ENCODE data around the gene SCYL1. TPM values are rescaled to one million over a fixed set of nuclear protein-coding genes. Genes with fewer than 3 reads are reported as not detected.

SCYL1 gene
- polyA plus RNA-seq, 2 donors, result 41.8 to 52.4 TPM

GRCh38 chr11:65500387-65501185 is 24.3 kb upstream of the SCYL1 start:
- WGBS, 2 donors, result 0% methylated on average over 20 of the region's 20 CpGs
- no peaks in the 10 kb centered on the region for H3K27me3 ChIP-seq (ENCODE audit: control insufficient read depth in 1 of 2, insufficient read depth in 2 of 2, low read length in 2 of 2)
- peaks cover 3 to 15% of the 10 kb centered on the region in 2 donors for H3K36me3 ChIP-seq (ENCODE audit: control insufficient read depth in 2 of 2, insufficient read depth in 2 of 2, low read length in 1 of 2)
- H3K27ac ChIP-seq (ENCODE audit: low read depth in 2 of 2, low read length in 1 of 2), result peak overlapping the region; percentile 96 to 100
- H3K4me1 ChIP-seq (ENCODE audit: control insufficient read depth in 2 of 2, insufficient read depth in 2 of 2, low read length in 1 of 2), result no peaks in the 10 kb centered on the region
- H3K9me3 ChIP-seq (ENCODE audit: control insufficient read depth in 2 of 2, insufficient read depth in 1 of 2, low read depth in 1 of 2, low read length in 1 of 2), result no peaks in the 10 kb centered on the region
- peak overlapping the region; percentile 93 to 99 for H3K4me3 ChIP-seq (ENCODE audit: low read depth in 1 of 2, low read length in 2 of 2)

GRCh38 chr11:65501186-65501471 is 23.8 kb upstream of the SCYL1 start:
- Histone ChIP-seq H3K27ac (ENCODE audit: low read depth in 2 of 2, low read length in 1 of 2) (peak overlapping the region in 1 of 2 donors; percentile 96), H3K27me3 (ENCODE audit: control insufficient read depth in 1 of 2, insufficient read depth in 2 of 2, low read length in 2 of 2) (no peaks in the 10 kb centered on the region), H3K9me3 (ENCODE audit: control insufficient read depth in 2 of 2, insufficient read depth in 1 of 2, low read depth in 1 of 2, low read length in 1 of 2) (no peaks in the 10 kb centered on the region), H3K36me3 (ENCODE audit: control insufficient read depth in 2 of 2, insufficient read depth in 2 of 2, low read length in 1 of 2) (peaks cover 3 to 15% of the 10 kb centered on the region in 2 donors), H3K4me3 (ENCODE audit: low read depth in 1 of 2, low read length in 2 of 2) (peak overlapping the region; percentile 93 to 99), H3K4me1 (ENCODE audit: control insufficient read depth in 2 of 2, insufficient read depth in 2 of 2, low read length in 1 of 2) (no peaks in the 10 kb centered on the region)
- 0 to 1% methylated on average over 2 of the region's 2 CpGs for WGBS, 2 donors

GRCh38 chr11:65501472-65502273 is 23.2 kb upstream of the SCYL1 start:
- Histone ChIP-seq H3K27ac (ENCODE audit: low read depth in 2 of 2, low read length in 1 of 2) (peak overlapping the region; percentile 51 to 96), H3K4me3 (ENCODE audit: low read depth in 1 of 2, low read length in 2 of 2) (peak overlapping the region; percentile 93 to 99), H3K4me1 (ENCODE audit: control insufficient read depth in 2 of 2, insufficient read depth in 2 of 2, low read length in 1 of 2) (no peaks in the 10 kb centered on the region), H3K9me3 (ENCODE audit: control insufficient read depth in 2 of 2, insufficient read depth in 1 of 2, low read depth in 1 of 2, low read length in 1 of 2) (no peaks in the 10 kb centered on the region), H3K36me3 (ENCODE audit: control insufficient read depth in 2 of 2, insufficient read depth in 2 of 2, low read length in 1 of 2) (peaks cover 3 to 15% of the 10 kb centered on the region in 2 donors), H3K27me3 (ENCODE audit: control insufficient read depth in 1 of 2, insufficient read depth in 2 of 2, low read length in 2 of 2) (no peaks in the 10 kb centered on the region)
- 0% methylated on average over 3 of the region's 3 CpGs for WGBS, 2 donors

DNA sequence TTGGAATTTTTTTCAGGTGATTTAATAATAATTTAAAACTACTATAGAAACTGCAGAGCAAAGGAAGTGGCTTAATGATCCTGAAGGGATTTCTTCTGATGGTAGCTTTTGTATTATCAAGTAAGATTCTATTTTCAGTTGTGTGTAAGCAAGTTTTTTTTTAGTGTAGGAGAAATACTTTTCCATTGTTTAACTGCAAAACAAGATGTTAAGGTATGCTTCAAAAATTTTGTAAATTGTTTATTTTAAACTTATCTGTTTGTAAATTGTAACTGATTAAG is 22.7 kb upstream of the SCYL1 start:
- peaks cover 0 to 5% of the 10 kb centered on the region in 2 donors for H3K4me1 ChIP-seq (ENCODE audit: control insufficient read depth in 2 of 2, insufficient read depth in 2 of 2, low read length in 1 of 2)
- peak overlapping the region in 1 of 2 donors; percentile 99 for H3K4me3 ChIP-seq (ENCODE audit: low read depth in 1 of 2, low read length in 2 of 2)
- H3K27ac ChIP-seq (ENCODE audit: low read depth in 2 of 2, low read length in 1 of 2), result no peak overlapping the region
- H3K27me3 ChIP-seq (ENCODE audit: control insufficient read depth in 1 of 2, insufficient read depth in 2 of 2, low read length in 2 of 2), result no peaks in the 10 kb centered on the region
- peaks cover 3 to 15% of the 10 kb centered on the region in 2 donors for H3K36me3 ChIP-seq (ENCODE audit: control insufficient read depth in 2 of 2, insufficient read depth in 2 of 2, low read length in 1 of 2)
- no peaks in the 10 kb centered on the region for H3K9me3 ChIP-seq (ENCODE audit: control insufficient read depth in 2 of 2, insufficient read depth in 1 of 2, low read depth in 1 of 2, low read length in 1 of 2)

- no peaks in the 10 kb centered on the region for H3K27me3 ChIP-seq (ENCODE audit: control insufficient read depth in 1 of 2, insufficient read depth in 2 of 2, low read length in 2 of 2)
- WGBS, 2 donors, result 1% methylated on average over 6 of the region's 6 CpGs
- peak overlapping the region; percentile 47 to 99 for H3K4me3 ChIP-seq (ENCODE audit: low read depth in 1 of 2, low read length in 2 of 2)
- peak overlapping the region; percentile 33 to 40 for H3K27ac ChIP-seq (ENCODE audit: low read depth in 2 of 2, low read length in 1 of 2)
- H3K9me3 ChIP-seq (ENCODE audit: control insufficient read depth in 2 of 2, insufficient read depth in 1 of 2, low read depth in 1 of 2, low read length in 1 of 2), result no peaks in the 10 kb centered on the region
- H3K4me1 ChIP-seq (ENCODE audit: control insufficient read depth in 2 of 2, insufficient read depth in 2 of 2, low read length in 1 of 2), result peaks cover 0 to 5% of the 10 kb centered on the region in 2 donors
- H3K36me3 ChIP-seq (ENCODE audit: control insufficient read depth in 2 of 2, insufficient read depth in 2 of 2, low read length in 1 of 2), result peaks cover 3 to 15% of the 10 kb centered on the region in 2 donors
Observed at GRCh38 chr11:65502555-65503367, 22.1 kb upstream of the SCYL1 start.

DNA sequence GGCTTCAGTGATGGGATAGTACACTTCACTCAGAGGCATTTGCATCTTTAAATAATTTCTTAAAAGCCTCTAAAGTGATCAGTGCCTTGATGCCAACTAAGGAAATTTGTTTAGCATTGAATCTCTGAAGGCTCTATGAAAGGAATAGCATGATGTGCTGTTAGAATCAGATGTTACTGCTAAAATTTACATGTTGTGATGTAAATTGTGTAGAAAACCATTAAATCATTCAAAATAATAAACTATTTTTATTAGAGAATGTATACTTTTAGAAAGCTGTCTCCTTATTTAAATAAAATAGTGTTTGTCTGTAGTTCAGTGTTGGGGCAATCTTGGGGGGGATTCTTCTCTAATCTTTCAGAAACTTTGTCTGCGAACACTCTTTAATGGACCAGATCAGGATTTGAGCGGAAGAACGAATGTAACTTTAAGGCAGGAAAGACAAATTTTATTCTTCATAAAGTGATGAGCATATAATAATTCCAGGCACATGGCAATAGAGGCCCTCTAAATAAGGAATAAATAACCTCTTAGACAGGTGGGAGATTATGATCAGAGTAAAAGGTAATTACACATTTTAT is 21.4 kb upstream of the SCYL1 start:
- Histone ChIP-seq H3K27me3 (ENCODE audit: control insufficient read depth in 1 of 2, insufficient read depth in 2 of 2, low read length in 2 of 2) (no peaks in the 10 kb centered on the region), H3K9me3 (ENCODE audit: control insufficient read depth in 2 of 2, insufficient read depth in 1 of 2, low read depth in 1 of 2, low read length in 1 of 2) (no peaks in the 10 kb centered on the region), H3K4me1 (ENCODE audit: control insufficient read depth in 2 of 2, insufficient read depth in 2 of 2, low read length in 1 of 2) (peaks cover 0 to 5% of the 10 kb centered on the region in 2 donors), H3K27ac (ENCODE audit: low read depth in 2 of 2, low read length in 1 of 2) (peak overlapping the region in 1 of 2 donors; percentile 40), H3K4me3 (ENCODE audit: low read depth in 1 of 2, low read length in 2 of 2) (peak overlapping the region in 1 of 2 donors; percentile 99), H3K36me3 (ENCODE audit: control insufficient read depth in 2 of 2, insufficient read depth in 2 of 2, low read length in 1 of 2) (peaks cover 3 to 15% of the 10 kb centered on the region in 2 donors)
- WGBS, 2 donors, result 0 to 1% methylated on average over 3 of the region's 3 CpGs

- no peaks in the 10 kb centered on the region for H3K9me3 ChIP-seq (ENCODE audit: control insufficient read depth in 2 of 2, insufficient read depth in 1 of 2, low read depth in 1 of 2, low read length in 1 of 2)
- peak overlapping the region; percentile 11 to 60 for H3K27ac ChIP-seq (ENCODE audit: low read depth in 2 of 2, low read length in 1 of 2)
- peaks cover 3 to 15% of the 10 kb centered on the region in 2 donors for H3K36me3 ChIP-seq (ENCODE audit: control insufficient read depth in 2 of 2, insufficient read depth in 2 of 2, low read length in 1 of 2)
- H3K4me1 ChIP-seq (ENCODE audit: control insufficient read depth in 2 of 2, insufficient read depth in 2 of 2, low read length in 1 of 2), result peaks cover 0 to 5% of the 10 kb centered on the region in 2 donors
- H3K4me3 ChIP-seq (ENCODE audit: low read depth in 1 of 2, low read length in 2 of 2), result peak overlapping the region; percentile 21 to 99
- no peaks in the 10 kb centered on the region for H3K27me3 ChIP-seq (ENCODE audit: control insufficient read depth in 1 of 2, insufficient read depth in 2 of 2, low read length in 2 of 2)
- 1% methylated on average over 3 of the region's 3 CpGs for WGBS, 2 donors
Observed at GRCh38 chr11:65503949-65504673, 20.8 kb upstream of the SCYL1 start.

GRCh38 chr11:65504674-65505465 is 20.0 kb upstream of the SCYL1 start:
- H3K27me3 ChIP-seq (ENCODE audit: control insufficient read depth in 1 of 2, insufficient read depth in 2 of 2, low read length in 2 of 2), result no peaks in the 10 kb centered on the region
- H3K4me1 ChIP-seq (ENCODE audit: control insufficient read depth in 2 of 2, insufficient read depth in 2 of 2, low read length in 1 of 2), result peaks cover 0 to 5% of the 10 kb centered on the region in 2 donors
- peak overlapping the region; percentile 21 to 99 for H3K4me3 ChIP-seq (ENCODE audit: low read depth in 1 of 2, low read length in 2 of 2)
- no peaks in the 10 kb centered on the region for H3K9me3 ChIP-seq (ENCODE audit: control insufficient read depth in 2 of 2, insufficient read depth in 1 of 2, low read depth in 1 of 2, low read length in 1 of 2)
- peak overlapping the region; percentile 79 to 92 for H3K27ac ChIP-seq (ENCODE audit: low read depth in 2 of 2, low read length in 1 of 2)
- H3K36me3 ChIP-seq (ENCODE audit: control insufficient read depth in 2 of 2, insufficient read depth in 2 of 2, low read length in 1 of 2), result peaks cover 3 to 15% of the 10 kb centered on the region in 2 donors
- 4 to 7% methylated on average over 8 of the region's 8 CpGs for WGBS, 2 donors

Data from esophagus (tissue), 2 donors.